Measurements from ENCODE around the gene CDRT15L2. TPM values are rescaled to one million over a fixed set of nuclear protein-coding genes. Genes with fewer than 3 reads are reported as not detected.

The CDRT15L2 gene
- polyA plus RNA-seq, 3 donors, result not detected

DNA sequence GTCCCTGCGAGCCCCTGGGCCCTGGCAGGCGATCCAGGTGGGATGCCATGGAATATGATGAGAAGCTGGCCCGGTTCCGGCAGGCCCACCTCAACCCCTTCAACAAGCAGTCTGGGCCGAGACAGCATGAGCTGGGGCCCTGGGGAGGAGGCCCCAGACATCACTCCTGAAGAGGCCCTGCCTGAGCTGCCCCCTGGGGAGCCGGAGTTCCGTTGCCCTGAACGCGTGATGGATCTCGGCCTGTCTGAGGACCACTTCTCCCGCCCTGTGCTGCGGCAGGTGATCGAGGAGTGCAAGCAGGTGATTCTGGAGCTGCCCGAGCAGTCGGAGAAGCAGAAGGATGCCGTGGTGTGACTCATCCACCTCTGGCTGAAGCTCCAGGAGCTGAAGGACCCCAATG lies 33.1 kb downstream of the CDRT15L2 start:
- Mint-ChIP-seq H3K27ac (no peak overlapping the region), H3K4me1 (peaks cover 1% of the 10 kb centered on the region)

DNA sequence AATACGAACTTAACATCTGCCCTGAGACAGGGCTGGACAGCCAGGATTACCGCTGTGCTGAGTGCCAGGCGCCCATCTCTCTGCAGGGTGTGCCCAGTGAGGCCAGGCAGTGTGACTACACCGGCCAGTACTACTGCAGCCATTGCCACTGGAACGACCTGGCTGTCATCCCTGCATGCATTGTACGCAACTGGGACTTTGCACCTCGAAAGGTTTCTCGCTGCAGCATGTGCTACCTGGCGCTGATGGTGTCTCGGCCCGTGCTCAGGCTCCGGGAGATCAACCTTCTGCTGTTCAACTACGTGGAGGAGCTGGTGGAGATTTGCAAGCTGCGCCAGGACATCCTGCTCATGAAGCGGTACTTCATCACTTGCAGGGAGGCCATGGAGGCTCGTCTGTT lies 33.7 kb downstream of the CDRT15L2 start:
- no peaks in the 10 kb centered on the region for H3K36me3 Mint-ChIP-seq
- no peak overlapping the region for H3K4me3 ChIP-seq (replicated peaks in 1 of 3; ENCODE audit: low read depth in 2 of 3, low read length in 3 of 3)
- no peaks in the 10 kb centered on the region for H3K79me2 ChIP-seq (ENCODE audit: insufficient read depth, low read length)
- H3K4me1 ChIP-seq (ENCODE audit: control insufficient read depth in 1 of 2, insufficient read depth in 2 of 2, low read length in 2 of 2), result no peaks in the 10 kb centered on the region
- peaks cover 1 to 4% (median 1%) of the 10 kb centered on the region in 3 donors for H3K27me3 Mint-ChIP-seq (ENCODE audit: low read depth in 3 of 3)
- H3K9me3 ChIP-seq (replicated peaks in 1 of 2; ENCODE audit: control insufficient read depth in 1 of 2, insufficient read depth in 1 of 2, low read length in 2 of 2), result no peaks in the 10 kb centered on the region
- no peak overlapping the region for H2AFZ ChIP-seq (ENCODE audit: insufficient read depth, low read depth, low read length, poor library complexity, severe bottlenecking)
- H3K4me3 Mint-ChIP-seq, result no peak overlapping the region
- no peak overlapping the region for H3K9ac ChIP-seq (ENCODE audit: insufficient read depth, low read length, poor library complexity, severe bottlenecking)
- H3K4me2 ChIP-seq (replicated peaks; ENCODE audit: extremely low read depth, low read length, poor library complexity, severe bottlenecking), result no peak overlapping the region
- TF ChIP-seq, protein P1, sequence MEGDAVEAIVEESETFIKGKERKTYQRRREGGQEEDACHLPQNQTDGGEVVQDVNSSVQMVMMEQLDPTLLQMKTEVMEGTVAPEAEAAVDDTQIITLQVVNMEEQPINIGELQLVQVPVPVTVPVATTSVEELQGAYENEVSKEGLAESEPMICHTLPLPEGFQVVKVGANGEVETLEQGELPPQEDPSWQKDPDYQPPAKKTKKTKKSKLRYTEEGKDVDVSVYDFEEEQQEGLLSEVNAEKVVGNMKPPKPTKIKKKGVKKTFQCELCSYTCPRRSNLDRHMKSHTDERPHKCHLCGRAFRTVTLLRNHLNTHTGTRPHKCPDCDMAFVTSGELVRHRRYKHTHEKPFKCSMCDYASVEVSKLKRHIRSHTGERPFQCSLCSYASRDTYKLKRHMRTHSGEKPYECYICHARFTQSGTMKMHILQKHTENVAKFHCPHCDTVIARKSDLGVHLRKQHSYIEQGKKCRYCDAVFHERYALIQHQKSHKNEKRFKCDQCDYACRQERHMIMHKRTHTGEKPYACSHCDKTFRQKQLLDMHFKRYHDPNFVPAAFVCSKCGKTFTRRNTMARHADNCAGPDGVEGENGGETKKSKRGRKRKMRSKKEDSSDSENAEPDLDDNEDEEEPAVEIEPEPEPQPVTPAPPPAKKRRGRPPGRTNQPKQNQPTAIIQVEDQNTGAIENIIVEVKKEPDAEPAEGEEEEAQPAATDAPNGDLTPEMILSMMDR (IDR thresholded peaks at IDR 0.05), result no peak
- H3K27ac Mint-ChIP-seq, result no peak overlapping the region
- no peaks in the 10 kb centered on the region for H3K36me3 ChIP-seq (replicated peaks in 1 of 2; ENCODE audit: control insufficient read depth in 1 of 2, insufficient read depth in 2 of 2, low read length in 2 of 2)
- no peaks in the 10 kb centered on the region for H4K20me1 ChIP-seq (ENCODE audit: insufficient read depth, low read length)
- peaks cover 1% of the 10 kb centered on the region for H3K4me1 Mint-ChIP-seq
- intact Hi-C loops (cut with micrococcal nuclease), result no loop called here
- 98% methylated on average over 16 of the region's 16 CpGs for WGBS (ENCODE audit: insufficient coverage)
- no peak for DNase-seq
- no peaks in the 10 kb centered on the region for H3K9me3 Mint-ChIP-seq
- H3K27me3 ChIP-seq (ENCODE audit: control insufficient read depth in 2 of 2, insufficient read depth in 2 of 2, low read length in 2 of 2), result no peaks in the 10 kb centered on the region
- H3K27ac ChIP-seq (ENCODE audit: low read depth in 1 of 2, low read length in 2 of 2), result no peak overlapping the region

More for the DNA sequence above, 33.1 kb downstream of the CDRT15L2 start:
- Histone ChIP-seq H3K4me2 (replicated peaks; ENCODE audit: extremely low read depth, low read length, poor library complexity, severe bottlenecking) (no peak overlapping the region), H3K27ac (ENCODE audit: low read depth in 1 of 2, low read length in 2 of 2) (no peak overlapping the region), H2AFZ (ENCODE audit: insufficient read depth, low read depth, low read length, poor library complexity, severe bottlenecking) (no peak overlapping the region), H3K36me3 (replicated peaks in 1 of 2; ENCODE audit: control insufficient read depth in 1 of 2, insufficient read depth in 2 of 2, low read length in 2 of 2) (no peaks in the 10 kb centered on the region), H3K4me1 (ENCODE audit: control insufficient read depth in 1 of 2, insufficient read depth in 2 of 2, low read length in 2 of 2) (no peaks in the 10 kb centered on the region), H3K79me2 (ENCODE audit: insufficient read depth, low read length) (no peaks in the 10 kb centered on the region), H3K27me3 (ENCODE audit: control insufficient read depth in 2 of 2, insufficient read depth in 2 of 2, low read length in 2 of 2) (no peaks in the 10 kb centered on the region), H4K20me1 (ENCODE audit: insufficient read depth, low read length) (no peaks in the 10 kb centered on the region), H3K4me3 (replicated peaks in 1 of 3; ENCODE audit: low read depth in 2 of 3, low read length in 3 of 3) (no peak overlapping the region), H3K9ac (ENCODE audit: insufficient read depth, low read length, poor library complexity, severe bottlenecking) (no peak overlapping the region), H3K9me3 (replicated peaks in 1 of 2; ENCODE audit: control insufficient read depth in 1 of 2, insufficient read depth in 1 of 2, low read length in 2 of 2) (no peaks in the 10 kb centered on the region)
- Mint-ChIP-seq H3K4me3 (no peak overlapping the region), H3K36me3 (no peaks in the 10 kb centered on the region), H3K27me3 (ENCODE audit: low read depth in 3 of 3) (peaks cover 1 to 4% (median 1%) of the 10 kb centered on the region in 3 donors), H3K9me3 (no peaks in the 10 kb centered on the region)
- WGBS (ENCODE audit: insufficient coverage), result 94% methylated on average over 12 of the region's 16 CpGs
- intact Hi-C loops (cut with micrococcal nuclease), result no loop called here
- TF ChIP-seq, protein P1 (IDR thresholded peaks at IDR 0.05), result no peak
- DNase-seq, result no peak
